GM19463 (cell line): ENCODE measurements around the gene WDR45B.

ENCODE experiments used
- ATAC-seq: cut with Tn5 transposase; IDR thresholded peaks from one replicate; pipeline ENCODE4 v1.9.1; 2021; ENCODE audit warnings: mild to moderate bottlenecking, moderate library complexity; ENCODE audit not compliant: unreplicated experiment

Gene WDR45B

GRCh38 chr17:82631544-82631943 lies 16.7 kb downstream of the WDR45B start:
- ATAC-seq, result no peak

GRCh38 chr17:82630212-82630611 lies 18.0 kb downstream of the WDR45B start:
- ATAC-seq, result no peak

DNA sequence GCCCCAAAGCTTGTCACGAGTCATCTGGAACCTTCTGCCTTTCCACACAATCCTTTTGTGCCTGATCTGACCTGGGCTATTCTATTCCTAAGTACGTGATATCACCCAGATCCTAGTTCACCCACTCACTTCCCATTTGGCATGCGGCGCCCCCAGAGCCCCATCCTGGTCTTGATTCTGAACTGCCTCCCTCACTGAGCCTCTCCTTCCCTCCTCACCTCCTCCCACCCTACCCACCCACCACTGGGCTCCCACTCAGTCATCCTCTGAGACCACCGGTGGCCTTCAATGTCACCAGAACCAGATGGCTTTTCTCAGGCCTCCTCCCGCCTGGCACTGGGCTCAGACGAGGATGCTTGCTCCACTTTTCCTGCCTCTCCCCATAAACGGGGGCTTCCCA lies 18.5 kb downstream of the WDR45B start:
- ATAC-seq, result no peak

- ATAC-seq, result no peak
These were observed 20.8 kb downstream of the WDR45B start for GRCh38 chr17:82627405-82627804.

- ATAC-seq, result no peak
These were observed 24.5 kb downstream of the WDR45B start for GRCh38 chr17:82623707-82624106.

GRCh38 chr17:82619641-82620040 lies 28.6 kb downstream of the WDR45B start:
- no peak for ATAC-seq

- no peak for ATAC-seq
These were observed 29.0 kb downstream of the WDR45B start for GRCh38 chr17:82619211-82619610.

- ATAC-seq, result no peak
These were observed 32.1 kb downstream of the WDR45B start for GRCh38 chr17:82616021-82616711.

DNA sequence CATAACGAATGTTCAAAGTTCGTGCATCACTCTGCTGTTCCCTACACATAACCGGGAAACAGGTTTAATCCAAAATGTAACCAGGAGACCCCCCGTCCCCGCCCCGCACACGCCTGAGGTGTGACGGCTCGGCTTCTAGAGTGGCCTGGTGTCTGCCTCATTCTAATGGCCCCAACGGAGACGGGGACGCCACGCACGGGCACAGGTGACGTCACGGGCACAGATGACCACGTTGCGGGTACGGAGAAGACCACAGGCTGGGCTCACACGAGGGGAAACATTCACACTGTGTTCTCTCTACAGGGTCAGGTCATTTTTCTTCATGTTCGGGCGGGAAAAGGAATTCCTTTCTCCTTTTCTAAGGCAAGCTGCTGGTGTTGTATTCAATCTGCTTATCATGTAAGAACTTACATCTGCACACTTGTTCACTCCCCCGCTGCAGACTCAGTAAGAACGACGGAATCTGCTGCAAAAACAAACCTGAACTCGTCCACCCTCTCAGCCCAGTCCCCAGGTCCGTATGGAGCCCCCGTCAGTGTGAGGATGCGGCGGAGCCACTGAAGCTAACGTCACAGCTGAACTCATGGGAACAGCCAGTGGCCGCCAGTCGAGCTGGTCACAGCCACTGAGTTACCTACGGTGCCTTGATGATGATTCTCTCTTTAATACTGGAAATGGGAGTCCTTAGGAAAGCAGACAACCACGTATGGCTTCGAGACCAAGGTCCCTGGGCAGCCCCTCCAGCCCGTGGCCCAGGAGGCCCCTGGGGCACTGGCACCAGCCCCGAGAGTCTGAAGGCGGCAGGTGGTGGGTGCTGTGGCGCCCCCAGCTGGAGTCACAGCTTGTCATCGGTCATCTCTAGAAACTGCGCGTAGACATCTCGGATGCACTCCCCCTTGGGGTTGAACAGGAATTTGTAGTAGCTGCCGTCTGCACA lies 32.9 kb downstream of the WDR45B start:
- ATAC-seq, result no peak

GRCh38 chr17:82614095-82614631 lies 34.1 kb downstream of the WDR45B start:
- no peak for ATAC-seq

DNA sequence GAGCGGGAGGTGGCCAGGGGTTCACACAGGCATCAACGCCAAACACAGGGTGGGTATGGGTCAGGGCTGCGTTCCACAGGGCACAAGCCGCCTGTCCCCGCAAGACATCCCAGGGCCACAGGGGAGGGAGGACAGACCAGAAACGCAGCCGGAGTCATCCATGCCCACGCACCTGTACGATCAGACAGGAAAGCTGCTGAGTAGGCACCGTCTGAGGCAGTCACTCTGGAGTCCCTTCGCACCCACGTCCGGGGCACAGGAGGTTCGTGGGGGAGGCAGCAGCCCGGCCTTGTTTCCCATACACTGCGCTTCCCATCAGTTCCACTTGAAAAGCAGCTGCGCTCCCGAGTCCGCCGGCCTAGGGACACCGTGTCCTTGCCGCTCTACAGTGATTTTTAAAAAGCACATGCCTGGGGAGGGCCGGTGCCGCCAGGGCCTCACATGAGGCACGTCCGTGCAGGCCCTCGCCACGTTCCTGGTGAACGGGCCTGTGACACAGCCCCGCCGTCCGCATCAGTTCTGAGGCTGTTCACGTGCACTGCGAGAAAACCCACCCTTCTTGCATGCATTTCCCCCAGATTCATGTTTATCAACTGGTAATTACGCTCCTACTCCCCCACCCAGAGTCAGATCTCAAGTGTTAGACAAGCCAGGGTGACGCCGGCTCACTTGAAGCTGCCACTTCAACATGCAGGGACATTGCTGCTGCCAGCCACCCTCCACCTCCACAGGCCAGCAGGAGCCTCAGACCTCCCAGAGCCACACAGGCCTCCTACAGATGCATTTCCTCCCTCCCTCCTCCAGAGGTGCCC lies 34.8 kb downstream of the WDR45B start:
- ATAC-seq, result no peak

DNA sequence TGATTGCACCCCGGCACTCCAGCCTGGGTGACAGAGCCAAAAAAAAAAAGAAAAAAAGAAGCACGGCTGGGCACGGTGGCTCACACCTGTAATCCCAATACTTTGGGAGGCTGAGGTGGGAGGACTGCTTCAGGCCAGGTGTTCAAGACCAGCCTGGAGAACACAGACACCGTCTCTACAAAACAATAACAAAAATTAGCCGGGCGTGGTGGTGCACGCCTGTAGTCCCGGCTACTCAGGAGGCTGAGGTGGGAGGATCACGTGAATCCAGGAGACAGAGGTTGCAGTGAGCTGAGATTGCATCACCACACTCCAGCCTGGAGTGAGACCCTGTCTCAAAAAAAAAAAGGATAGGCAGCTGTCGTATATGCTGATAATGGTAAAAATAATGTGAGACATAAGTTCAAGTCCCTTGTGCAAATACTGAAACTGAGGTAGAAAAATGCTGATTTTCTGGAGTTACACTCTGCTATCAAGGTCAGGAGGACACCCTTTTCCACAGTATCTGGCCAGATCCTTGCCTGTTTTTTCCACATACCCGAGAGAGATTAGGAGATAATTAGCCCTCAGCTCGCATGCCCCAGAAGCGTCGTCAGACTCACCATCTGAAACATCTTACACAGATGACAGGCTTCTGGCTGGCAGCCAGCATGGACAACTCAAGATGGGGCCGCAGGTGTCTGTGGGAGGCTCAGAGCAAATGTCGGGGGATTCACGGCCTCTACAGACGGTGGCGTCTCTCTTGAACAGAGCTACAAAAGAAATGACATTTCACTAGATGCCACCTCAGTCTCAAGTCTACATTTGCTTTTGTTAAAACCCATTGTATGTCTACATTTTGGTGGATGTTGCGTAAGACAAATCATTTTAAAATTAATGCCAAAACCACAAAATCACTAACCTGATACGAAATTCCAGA lies 36.8 kb downstream of the WDR45B start:
- ATAC-seq, result no peak

DNA sequence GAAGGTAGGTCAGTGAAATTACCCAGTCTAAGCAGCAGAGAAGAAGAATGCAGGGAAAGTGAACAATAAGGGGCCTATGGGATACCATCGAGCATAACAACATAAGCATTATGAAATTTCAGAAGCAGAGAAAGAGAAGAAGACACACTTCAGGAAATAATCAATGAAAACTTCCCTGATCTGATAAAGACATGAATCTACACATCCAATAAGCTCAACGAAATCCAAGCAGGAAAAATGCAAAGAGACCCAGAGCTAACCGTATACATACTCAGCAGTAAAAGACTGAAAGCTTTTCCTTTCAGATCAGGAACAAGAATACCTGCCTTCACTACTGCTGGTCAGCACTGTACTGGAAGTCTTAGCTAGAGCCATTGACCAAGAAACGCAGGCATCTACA lies 38.6 kb downstream of the WDR45B start:
- no peak for ATAC-seq

DNA sequence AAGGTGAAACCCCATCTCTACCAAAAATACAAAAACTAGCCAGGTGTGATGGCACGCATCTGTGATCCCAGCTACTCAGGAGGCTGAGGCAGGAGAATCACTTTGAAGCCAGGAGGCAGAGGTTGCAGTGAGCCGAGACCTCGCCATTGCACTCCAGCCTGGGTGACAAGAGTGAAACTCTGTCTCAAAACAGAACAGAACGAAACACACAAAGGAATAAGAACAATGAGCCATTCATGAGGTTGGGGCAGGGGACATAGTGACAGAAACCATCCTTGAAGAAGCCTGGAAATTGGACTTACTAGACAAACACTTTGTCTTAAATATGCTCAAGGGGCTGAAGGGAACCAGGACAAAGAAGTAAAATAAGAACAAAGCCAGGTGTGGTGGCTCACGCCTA lies 39.4 kb downstream of the WDR45B start:
- ATAC-seq, result no peak

GRCh38 chr17:82605939-82606600 lies 42.2 kb downstream of the WDR45B start:
- ATAC-seq, result no peak

- ATAC-seq, result no peak
These were observed 43.7 kb downstream of the WDR45B start for GRCh38 chr17:82604532-82604931.

DNA sequence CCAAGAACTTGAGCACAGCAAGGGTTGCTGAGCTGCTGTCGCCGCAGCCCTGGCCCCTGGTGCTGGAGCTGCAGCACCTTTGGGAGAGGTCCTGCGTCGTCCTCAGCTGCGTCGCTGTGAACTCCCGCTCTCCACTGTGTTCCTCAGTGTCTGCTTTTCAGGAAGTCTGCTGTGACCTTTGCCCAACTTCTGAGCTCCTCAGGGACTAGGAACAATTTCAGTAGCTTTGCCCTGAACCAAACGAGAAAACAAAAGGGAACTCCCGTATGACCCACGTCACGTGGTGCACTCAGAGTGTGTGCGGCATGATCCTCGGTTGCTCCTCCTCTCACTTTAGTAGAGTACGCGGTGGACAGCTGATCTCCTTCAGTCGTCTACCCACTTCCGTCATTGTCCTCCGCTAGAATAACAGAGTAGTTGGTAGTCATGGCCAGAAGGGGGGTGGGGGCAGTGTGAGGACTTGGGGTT lies 44.2 kb downstream of the WDR45B start:
- ATAC-seq, result no peak

- ATAC-seq, result no peak
These were observed 45.1 kb downstream of the WDR45B start for GRCh38 chr17:82602986-82603710.

DNA sequence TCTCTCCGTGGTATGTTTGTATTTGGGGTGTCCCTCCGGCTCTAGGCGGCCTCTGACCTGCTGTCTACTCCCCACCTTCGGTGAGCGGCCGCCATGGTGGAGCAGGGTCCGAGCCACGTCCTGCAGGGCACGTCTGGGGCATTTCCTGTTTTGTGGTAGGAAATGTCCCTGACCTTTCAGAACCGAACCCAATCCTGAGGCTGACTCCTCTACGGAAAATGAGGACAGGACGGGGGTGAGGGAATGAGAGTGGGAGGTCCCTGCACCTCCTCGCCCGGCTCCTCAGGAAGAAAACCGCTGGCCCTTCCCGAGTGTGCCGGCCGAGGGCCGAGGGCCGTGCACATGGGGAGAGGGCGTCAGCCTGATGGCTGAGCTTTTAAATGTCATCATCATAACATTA lies 45.8 kb downstream of the WDR45B start:
- no peak for ATAC-seq
